Ishikawa (cell line): ENCODE results near the gene LECT2.

ENCODE experiments used
- CEBPB ChIP-seq: IDR thresholded peaks from 2 replicates; pipeline ENCODE4 v1.6.1; 2012
- CREB1 ChIP-seq: IDR thresholded peaks from 2 replicates; pipeline ENCODE4 v1.6.1; 2012; ENCODE audit warnings: low read depth
- EGR1 ChIP-seq: IDR thresholded peaks from 2 replicates; pipeline ENCODE4 v1.6.1; 2012
- EP300 ChIP-seq: IDR thresholded peaks from 2 replicates; pipeline ENCODE4 v1.6.1; 2012; ENCODE audit warnings: borderline replicate concordance
- FOXM1 ChIP-seq: IDR thresholded peaks from 2 replicates; pipeline ENCODE4 v1.6.1; 2012; ENCODE audit warnings: low read depth, borderline replicate concordance
- NFIC ChIP-seq: IDR thresholded peaks from 2 replicates; pipeline ENCODE4 v1.6.1; 2012
- RAD21 ChIP-seq: IDR thresholded peaks from 2 replicates; pipeline ENCODE4 v1.6.1; 2012; ENCODE audit warnings: low read depth
- REST ChIP-seq: IDR thresholded peaks from 2 replicates; pipeline ENCODE4 v1.6.1; 2012; ENCODE audit warnings: low read depth, mild to moderate bottlenecking
- TAF1 ChIP-seq: IDR thresholded peaks from 2 replicates; pipeline ENCODE4 v1.6.1; 2012; ENCODE audit warnings: low read depth, mild to moderate bottlenecking
- TCF12 ChIP-seq: IDR thresholded peaks from 2 replicates; pipeline ENCODE4 v1.6.1; 2012; ENCODE audit warnings: low read depth
- TEAD4 ChIP-seq: IDR thresholded peaks from 2 replicates; pipeline ENCODE4 v1.6.1; 2012
- YY1 ChIP-seq: IDR thresholded peaks from 2 replicates; pipeline ENCODE4 v1.6.1; 2012; ENCODE audit warnings: low read depth
- ZBTB7A ChIP-seq: IDR thresholded peaks from 2 replicates; pipeline ENCODE4 v1.6.1; 2012; ENCODE audit warnings: low read depth
- TF ChIP-seq, protein P1 (sequence below): IDR thresholded peaks from 2 replicates; pipeline ENCODE4 v1.6.1; 2012
- TF ChIP-seq, protein P2 (sequence below): IDR thresholded peaks from 2 replicates; pipeline ENCODE4 v1.6.1; 2012

Gene LECT2

GRCh38 chr5:135934939-135935338 is 19.8 kb downstream of the LECT2 start:
- TF ChIP-seq REST (peak; percentile 50), FOXM1 (no peak), ZBTB7A (no peak)
- TF ChIP-seq, protein P1, sequence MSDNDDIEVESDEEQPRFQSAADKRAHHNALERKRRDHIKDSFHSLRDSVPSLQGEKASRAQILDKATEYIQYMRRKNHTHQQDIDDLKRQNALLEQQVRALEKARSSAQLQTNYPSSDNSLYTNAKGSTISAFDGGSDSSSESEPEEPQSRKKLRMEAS, result no peak

DNA sequence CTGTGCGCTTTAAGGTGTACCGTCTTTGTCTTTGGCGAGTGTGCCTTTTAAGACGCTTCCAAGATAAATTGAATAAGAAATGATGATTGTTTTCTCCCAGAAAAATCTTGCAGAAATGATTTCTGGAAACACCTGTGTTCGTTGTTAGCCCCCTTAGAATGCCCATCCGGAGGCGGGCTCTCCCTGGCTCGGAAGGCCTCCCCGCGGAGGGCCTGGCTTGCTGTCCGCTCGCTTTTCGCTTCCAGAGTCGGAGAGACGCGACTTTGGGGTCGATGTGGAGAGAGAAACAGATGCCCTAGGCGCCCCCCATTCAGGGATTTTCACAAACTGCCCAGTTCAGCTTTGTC is 23.9 kb downstream of the LECT2 start:
- no peak for TF ChIP-seq EGR1
- TF ChIP-seq, protein P1, result no peak

- TF ChIP-seq RAD21 (no peak), CREB1 (no peak)
These were observed 24.5 kb downstream of the LECT2 start for GRCh38 chr5:135930029-135930948.

DNA sequence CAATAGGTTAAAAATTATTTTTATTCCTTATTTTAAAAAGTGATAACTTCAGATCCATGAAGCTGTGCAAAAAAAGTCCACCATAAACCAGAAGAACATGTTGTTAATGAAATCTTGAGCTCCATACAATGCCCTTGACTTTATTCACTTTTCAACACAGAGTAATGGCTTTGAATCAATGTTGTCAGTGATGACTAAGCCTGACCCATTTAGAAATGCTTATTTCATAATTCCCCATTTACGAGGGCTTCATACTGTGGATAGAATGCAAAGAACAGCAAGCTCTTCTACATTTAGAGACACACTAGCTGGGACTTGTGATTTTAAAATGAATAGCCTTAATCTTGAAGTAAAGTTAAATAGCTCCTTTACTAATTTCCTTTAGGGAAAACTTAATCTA is 33.4 kb downstream of the LECT2 start:
- TF ChIP-seq CEBPB (no peak), RAD21 (no peak), REST (no peak), YY1 (no peak), NFIC (no peak), EP300 (no peak), TEAD4 (no peak), TCF12 (no peak), TAF1 (no peak), CREB1 (no peak), EGR1 (no peak), FOXM1 (no peak), ZBTB7A (no peak)
- TF ChIP-seq, protein P2, sequence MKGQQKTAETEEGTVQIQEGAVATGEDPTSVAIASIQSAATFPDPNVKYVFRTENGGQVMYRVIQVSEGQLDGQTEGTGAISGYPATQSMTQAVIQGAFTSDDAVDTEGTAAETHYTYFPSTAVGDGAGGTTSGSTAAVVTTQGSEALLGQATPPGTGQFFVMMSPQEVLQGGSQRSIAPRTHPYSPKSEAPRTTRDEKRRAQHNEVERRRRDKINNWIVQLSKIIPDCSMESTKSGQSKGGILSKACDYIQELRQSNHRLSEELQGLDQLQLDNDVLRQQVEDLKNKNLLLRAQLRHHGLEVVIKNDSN, result no peak
- TF ChIP-seq, protein P1, result no peak

- no peak for TF ChIP-seq TEAD4
- TF ChIP-seq, protein P1, result no peak
- TF ChIP-seq YY1, result no peak
- TF ChIP-seq, protein P2, result no peak
- no peak for TF ChIP-seq CEBPB
- no peak for TF ChIP-seq EGR1
- no peak for TF ChIP-seq CREB1
- no peak for TF ChIP-seq REST
- TF ChIP-seq EP300, result no peak
- no peak for TF ChIP-seq RAD21
These were observed 34.6 kb downstream of the LECT2 start for GRCh38 chr5:135920199-135920598.
